Transverse colon (tissue), 4 donors: ENCODE measurements around the gene PHYHD1. TPM values are rescaled to one million over a fixed set of nuclear protein-coding genes. Genes with fewer than 3 reads are reported as not detected.

Experiments
- DNase-seq: peaks from one replicate; pipeline ENCODE4 v3.0.0-alpha.2; 2019
- H3K27ac ChIP-seq, 4 donors: fragments of 200-600 bp; sonication (generic); 2 replicates each; pipeline ENCODE4 v1.5.1; 2016 to 2018; ENCODE audit warnings: inconsistent platforms in 4 of 4
- H3K27me3 ChIP-seq: fragments of 200-600 bp; sonication (generic); 2 replicates; pipeline ENCODE4 v1.5.1; 2017; ENCODE audit warnings: inconsistent platforms
- H3K36me3 ChIP-seq, 4 donors: fragments of 200-600 bp; sonication (generic); 2 replicates each; pipeline ENCODE4 v1.5.1; 2017 to 2019; ENCODE audit warnings: inconsistent platforms in 4 of 4
- H3K4me1 ChIP-seq, 4 donors: fragments of 200-600 bp; sonication (generic); 2 replicates each; pipeline ENCODE4 v1.5.1; 2017 to 2020; ENCODE audit warnings: inconsistent platforms in 4 of 4
- H3K4me3 ChIP-seq, 4 donors: fragments of 200-600 bp; sonication (generic); 1 replicate in 1 of 4; 2 replicates in 3 of 4; pipeline versions ENCODE4 v1.5.1 to v1.6.1; 2017 to 2019; ENCODE audit warnings: inconsistent platforms in 4 of 4
- H3K9me3 ChIP-seq, 2 donors: fragments of 200-600 bp; sonication (generic); 2 replicates each; pipeline ENCODE4 v1.5.1; 2017 to 2019; ENCODE audit warnings: inconsistent platforms in 2 of 2
- CTCF ChIP-seq, 5 experiments: fragments of 200-600 bp in 3 of 5; fragments of 450-650 bp in 2 of 5; sonication (generic) in 3 of 5; IDR thresholded peaks; 1 replicate in 2 of 5; 2 replicates in 3 of 5; pipeline ENCODE4 v1.5.1; 2016 to 2017; ENCODE audit warnings: antibody characterized with exemption in 5 of 5, inconsistent platforms in 3 of 5, mild to moderate bottlenecking in 2 of 5, moderate library complexity in 1 of 5
- EP300 ChIP-seq: sonication (generic); formaldehyde crosslinking; IDR thresholded peaks from one replicate; pipeline ENCODE4 v1.6.1; 2017; ENCODE audit warnings: antibody characterized with exemption, low read depth
- POLR2A ChIP-seq: fragments of 450-650 bp; IDR thresholded peaks from one replicate; pipeline ENCODE4 v1.6.1; 2016; ENCODE audit warnings: antibody characterized with exemption, mild to moderate bottlenecking, moderate library complexity
- POLR2AphosphoS5 ChIP-seq, 3 donors: sonication (generic); formaldehyde crosslinking; IDR thresholded peaks; one replicate each; pipeline ENCODE4 v1.6.1; 2016; ENCODE audit warnings: antibody characterized with exemption in 3 of 3
- WGBS, 2 donors: methylation state at CpG; one replicate each; pipeline ENCODE4 v1.1.5; 2018; ENCODE audit warnings: low coverage in 1 of 2; 5-methylcytosine and 5-hydroxymethylcytosine counted together
- in situ Hi-C, 4 donors: fragments of 200-750 bp; cut with MboI; loops; one replicate each; pipeline versions ENCODE4 v1.15.0 to v1.15.1; 2017; ENCODE audit warnings: low sequenced_read_pairs in 3 of 4, low pct_ligation_motif_present in 1 of 4, low pct_unique_long_range_greater_than_20kb in 1 of 4
- intact Hi-C: fragments of 100-400 bp; cut with DNase I; formaldehyde crosslinking; loops from one replicate; pipeline ENCODE4 v1.15.1; 2023; ENCODE audit warnings: low total_unique reads
- total RNA-seq, 4 donors: library from RNA; depleted of rRNA; stranded (reverse); fragments of >200 nt; gene quantifications; one replicate each; pipeline ENCODE4 v1.1.0, GENCODE V29; 2016

The PHYHD1 gene
- total RNA-seq, 4 donors from 2014 or later = 3.2 to 22.4 (median 5.5) TPM

- no peak for DNase-seq
- Histone ChIP-seq H3K4me1 (peaks cover 13 to 51% (median 34%) of the 10 kb centered on the region in 4 donors), H3K36me3 (no peaks in the 10 kb centered on the region), H3K27ac (peak overlapping the region; percentile 32 to 85 (median 58)), H3K27me3 (no peaks in the 10 kb centered on the region), H3K9me3 (no peaks in the 10 kb centered on the region), H3K4me3 (no peak overlapping the region)
- in situ Hi-C loops = no loop called here
- TF ChIP-seq EP300 (no peak), POLR2A (no peak), CTCF (IDR thresholded peaks at IDR 0.05) (no peak), POLR2AphosphoS5 (IDR thresholded peaks at IDR 0.05) (no peak)
- intact Hi-C loops = no loop called here
- 53% methylated on average over 2 of the region's 2 CpGs; no CpG with 5 or more reads in 1 of the 2 donors for WGBS, 2 donors
Measured at GRCh38 chr9:128918921-128919320, 1.9 kb upstream of the PHYHD1 start.

GRCh38 chr9:128919402-128920089 is 1.2 kb upstream of the PHYHD1 start:
- DNase-seq = no peak
- intact Hi-C loops (no loop called here), in situ Hi-C loops (loop anchor here in 3 of 4 donors (5.0 to 10.0 kb wide), 2 partner anchors 55 to 57 kb away; no protein-coding TSS in a partner anchor)
- peak overlapping the region; percentile 81 to 85 (median 82) for H3K27ac ChIP-seq
- WGBS, 2 donors = 67 to 75% methylated on average over 3 to 11 of the region's 14 CpGs
- no peaks in the 10 kb centered on the region for H3K9me3 ChIP-seq
- no peak overlapping the region for H3K4me3 ChIP-seq
- H3K27me3 ChIP-seq = no peaks in the 10 kb centered on the region
- H3K36me3 ChIP-seq = no peaks in the 10 kb centered on the region
- TF ChIP-seq POLR2AphosphoS5 (IDR thresholded peaks at IDR 0.05) = no peak
- TF ChIP-seq POLR2A = no peak
- TF ChIP-seq EP300 = no peak
- no peak for TF ChIP-seq CTCF (IDR thresholded peaks at IDR 0.05)
- H3K4me1 ChIP-seq = peaks cover 13 to 51% (median 34%) of the 10 kb centered on the region in 4 donors

DNA sequence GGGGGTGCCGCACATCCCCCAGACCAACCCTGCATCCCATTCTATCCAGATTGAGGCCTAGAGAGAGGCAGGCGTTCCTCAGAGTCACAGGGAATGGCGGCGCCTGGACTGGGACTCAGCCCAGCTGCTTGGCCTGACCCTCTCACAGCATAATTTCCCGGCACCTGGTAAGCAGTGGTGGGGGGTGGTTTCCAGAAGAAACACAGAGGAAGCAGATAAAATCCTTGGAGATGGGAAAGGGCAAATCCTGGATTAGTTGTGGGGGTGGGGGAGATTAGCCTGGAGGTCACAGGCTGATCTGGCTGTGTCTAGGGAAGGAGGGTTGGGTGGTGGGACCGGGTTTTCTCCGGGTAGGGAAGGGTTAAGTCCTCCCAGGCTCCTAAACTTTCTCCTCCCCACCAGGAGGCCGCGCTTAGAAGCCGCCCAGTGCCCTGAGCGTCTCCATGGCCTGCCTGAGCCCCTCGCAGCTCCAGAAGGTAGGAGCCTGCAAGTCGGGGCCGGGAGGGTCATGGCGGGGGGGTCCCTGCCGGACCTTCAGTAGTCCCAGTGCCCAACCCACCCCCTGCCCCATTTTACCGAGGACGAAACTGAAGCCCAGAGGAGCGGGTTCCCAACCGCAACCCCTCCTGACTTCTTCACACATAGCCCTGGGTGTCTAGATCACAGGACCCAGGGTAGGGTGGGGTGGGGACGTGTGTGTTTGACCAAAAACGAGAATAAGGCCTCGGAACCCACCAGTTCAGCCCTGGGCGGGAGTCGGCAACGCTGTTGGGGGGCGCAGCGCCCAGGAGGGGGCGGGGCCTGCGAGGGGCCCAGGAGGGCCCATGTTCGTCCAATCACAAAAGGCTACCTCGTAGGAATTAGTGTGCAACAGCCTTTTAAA is 1.3 kb downstream of the PHYHD1 start:
- no peak for TF ChIP-seq POLR2A
- TF ChIP-seq CTCF (IDR thresholded peaks at IDR 0.05) = no peak
- TF ChIP-seq POLR2AphosphoS5 (IDR thresholded peaks at IDR 0.05) = peak in 1 of 3 donors; percentile 5
- TF ChIP-seq EP300 = no peak
- Histone ChIP-seq H3K36me3 (no peaks in the 10 kb centered on the region), H3K27me3 (no peaks in the 10 kb centered on the region), H3K4me3 (peak overlapping the region; percentile 11 to 60 (median 38)), H3K27ac (peak overlapping the region; percentile 81 to 85 (median 82)), H3K4me1 (peaks cover 1 to 37% (median 20%) of the 10 kb centered on the region in 4 donors), H3K9me3 (no peaks in the 10 kb centered on the region)
- DNase-seq = peak; percentile 25
- intact Hi-C loops = no loop called here
- in situ Hi-C loops = loop anchor here in 3 of 4 donors (5.0 to 10.0 kb wide), 2 partner anchors 57 to 60 kb away; no protein-coding TSS in a partner anchor
- 35% methylated on average over 27 of the region's 32 CpGs; no CpG with 5 or more reads in 1 of the 2 donors for WGBS, 2 donors

GRCh38 chr9:128923493-128923883 is 2.7 kb downstream of the PHYHD1 start:
- DNase-seq = no peak
- in situ Hi-C loops (loop anchor here in 3 of 4 donors (5.0 to 10.0 kb wide), 2 partner anchors 59 to 61 kb away; no protein-coding TSS in a partner anchor), intact Hi-C loops (no loop called here)
- no peak overlapping the region for H3K4me3 ChIP-seq
- H3K4me1 ChIP-seq = peaks cover 0 to 38% (median 17%) of the 10 kb centered on the region in 4 donors
- TF ChIP-seq CTCF (IDR thresholded peaks at IDR 0.05) (no peak), EP300 (no peak), POLR2A (no peak), POLR2AphosphoS5 (IDR thresholded peaks at IDR 0.05) (no peak)
- H3K36me3 ChIP-seq = no peaks in the 10 kb centered on the region
- H3K27ac ChIP-seq = no peak overlapping the region
- no peaks in the 10 kb centered on the region for H3K27me3 ChIP-seq
- 89 to 90% methylated on average over 6 of the region's 6 CpGs for WGBS, 2 donors
- no peaks in the 10 kb centered on the region for H3K9me3 ChIP-seq
